SK-N-SH treated with all-trans-retinoic acid at 6 μM for 48 hours (cell line): ENCODE measurements around the gene BHLHA15.

ENCODE experiments used
- ARNTL ChIP-seq: fragments of 450-650 bp; formaldehyde crosslinking; IDR thresholded peaks from 2 replicates; pipeline ENCODE4 v1.5.0; 2020; ENCODE audit warnings: low read depth, mild to moderate bottlenecking, moderate library complexity, borderline replicate concordance
- BACH2 ChIP-seq: fragments of 250-450 bp; sonication (Bioruptor Pico); IDR thresholded peaks from 2 replicates; pipeline ENCODE4 v1.9.0; 2021; ENCODE audit warnings: mild to moderate bottlenecking, borderline replicate concordance
- ESRRG ChIP-seq: fragments of 250-450 bp; sonication (Bioruptor Pico); IDR thresholded peaks from 2 replicates; pipeline ENCODE4 v1.6.1; 2021; ENCODE audit warnings: mild to moderate bottlenecking
- ISL1 ChIP-seq: fragments of 250-450 bp; sonication (Bioruptor Pico); IDR thresholded peaks from 2 replicates; pipeline ENCODE4 v2.1.2; 2022; ENCODE audit warnings: mild to moderate bottlenecking, moderate library complexity
- OSR1 ChIP-seq: fragments of 250-450 bp; sonication (Bioruptor Pico); IDR thresholded peaks from 2 replicates; pipeline ENCODE4 v1.8.0; 2022; ENCODE audit warnings: moderate library complexity, mild to moderate bottlenecking, inconsistent platforms
- PPARA ChIP-seq: fragments of 250-450 bp; sonication (Bioruptor Pico); IDR thresholded peaks from 2 replicates; pipeline ENCODE4 v1.5.0; 2020; ENCODE audit warnings: mild to moderate bottlenecking, borderline replicate concordance
- RARB ChIP-seq: fragments of 250-450 bp; sonication (Bioruptor Pico); IDR thresholded peaks from 2 replicates; pipeline ENCODE4 v1.8.0; 2021; ENCODE audit warnings: mild to moderate bottlenecking, moderate library complexity
- ZC3H10 ChIP-seq: fragments of 250-450 bp; sonication (Bioruptor Pico); IDR thresholded peaks from 2 replicates; pipeline ENCODE4 v1.5.1; 2021; ENCODE audit warnings: mild to moderate bottlenecking, moderate library complexity
- ZFP3 ChIP-seq: fragments of 250-450 bp; sonication (Bioruptor Pico); IDR thresholded peaks from 2 replicates; pipeline ENCODE4 v1.5.0; 2020; ENCODE audit warnings: mild to moderate bottlenecking, moderate library complexity
- ZFP30 ChIP-seq: fragments of 450-650 bp; formaldehyde crosslinking; IDR thresholded peaks from 2 replicates; pipeline ENCODE4 v1.5.0; 2022; ENCODE audit warnings: mild to moderate bottlenecking, moderate library complexity
- ZNF565 ChIP-seq: fragments of 450-650 bp; formaldehyde crosslinking; conservative IDR thresholded peaks from 2 replicates; pipeline ENCODE4 v1.5.0; 2020; ENCODE audit warnings: low read depth, mild to moderate bottlenecking, moderate library complexity
- ZNF8 ChIP-seq: fragments of 450-650 bp; formaldehyde crosslinking; IDR thresholded peaks from 2 replicates; pipeline ENCODE4 v1.5.0; 2020; ENCODE audit warnings: mild to moderate bottlenecking, moderate library complexity
- TF ChIP-seq, protein P1 (sequence below): fragments of 250-450 bp; sonication (Bioruptor Pico); IDR thresholded peaks from 2 replicates; pipeline ENCODE4 v1.8.0; 2020; ENCODE audit warnings: mild to moderate bottlenecking, moderate library complexity, borderline replicate concordance
- TF ChIP-seq, protein P2 (sequence below): fragments of 250-450 bp; sonication (Bioruptor Pico); IDR thresholded peaks from 2 replicates; pipeline ENCODE4 v1.5.0; 2020; ENCODE audit warnings: mild to moderate bottlenecking, moderate library complexity

- TF ChIP-seq ESRRG (no peak), ISL1 (CRISPR knock-in tag) (no peak), RARB (CRISPR knock-in tag) (no peak), PPARA (CRISPR knock-in tag) (no peak), ZC3H10 (CRISPR knock-in tag) (no peak), ZFP3 (no peak), ZFP30 (CRISPR knock-in tag) (no peak), BACH2 (CRISPR knock-in tag) (no peak), OSR1 (CRISPR knock-in tag) (no peak), ARNTL (CRISPR knock-in tag) (no peak), ZNF565 (no peak), ZNF8 (CRISPR knock-in tag) (no peak)
- TF ChIP-seq, protein P1, sequence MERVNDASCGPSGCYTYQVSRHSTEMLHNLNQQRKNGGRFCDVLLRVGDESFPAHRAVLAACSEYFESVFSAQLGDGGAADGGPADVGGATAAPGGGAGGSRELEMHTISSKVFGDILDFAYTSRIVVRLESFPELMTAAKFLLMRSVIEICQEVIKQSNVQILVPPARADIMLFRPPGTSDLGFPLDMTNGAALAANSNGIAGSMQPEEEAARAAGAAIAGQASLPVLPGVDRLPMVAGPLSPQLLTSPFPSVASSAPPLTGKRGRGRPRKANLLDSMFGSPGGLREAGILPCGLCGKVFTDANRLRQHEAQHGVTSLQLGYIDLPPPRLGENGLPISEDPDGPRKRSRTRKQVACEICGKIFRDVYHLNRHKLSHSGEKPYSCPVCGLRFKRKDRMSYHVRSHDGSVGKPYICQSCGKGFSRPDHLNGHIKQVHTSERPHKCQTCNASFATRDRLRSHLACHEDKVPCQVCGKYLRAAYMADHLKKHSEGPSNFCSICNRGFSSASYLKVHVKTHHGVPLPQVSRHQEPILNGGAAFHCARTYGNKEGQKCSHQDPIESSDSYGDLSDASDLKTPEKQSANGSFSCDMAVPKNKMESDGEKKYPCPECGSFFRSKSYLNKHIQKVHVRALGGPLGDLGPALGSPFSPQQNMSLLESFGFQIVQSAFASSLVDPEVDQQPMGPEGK (CRISPR knock-in tag): no peak
- TF ChIP-seq, protein P2, sequence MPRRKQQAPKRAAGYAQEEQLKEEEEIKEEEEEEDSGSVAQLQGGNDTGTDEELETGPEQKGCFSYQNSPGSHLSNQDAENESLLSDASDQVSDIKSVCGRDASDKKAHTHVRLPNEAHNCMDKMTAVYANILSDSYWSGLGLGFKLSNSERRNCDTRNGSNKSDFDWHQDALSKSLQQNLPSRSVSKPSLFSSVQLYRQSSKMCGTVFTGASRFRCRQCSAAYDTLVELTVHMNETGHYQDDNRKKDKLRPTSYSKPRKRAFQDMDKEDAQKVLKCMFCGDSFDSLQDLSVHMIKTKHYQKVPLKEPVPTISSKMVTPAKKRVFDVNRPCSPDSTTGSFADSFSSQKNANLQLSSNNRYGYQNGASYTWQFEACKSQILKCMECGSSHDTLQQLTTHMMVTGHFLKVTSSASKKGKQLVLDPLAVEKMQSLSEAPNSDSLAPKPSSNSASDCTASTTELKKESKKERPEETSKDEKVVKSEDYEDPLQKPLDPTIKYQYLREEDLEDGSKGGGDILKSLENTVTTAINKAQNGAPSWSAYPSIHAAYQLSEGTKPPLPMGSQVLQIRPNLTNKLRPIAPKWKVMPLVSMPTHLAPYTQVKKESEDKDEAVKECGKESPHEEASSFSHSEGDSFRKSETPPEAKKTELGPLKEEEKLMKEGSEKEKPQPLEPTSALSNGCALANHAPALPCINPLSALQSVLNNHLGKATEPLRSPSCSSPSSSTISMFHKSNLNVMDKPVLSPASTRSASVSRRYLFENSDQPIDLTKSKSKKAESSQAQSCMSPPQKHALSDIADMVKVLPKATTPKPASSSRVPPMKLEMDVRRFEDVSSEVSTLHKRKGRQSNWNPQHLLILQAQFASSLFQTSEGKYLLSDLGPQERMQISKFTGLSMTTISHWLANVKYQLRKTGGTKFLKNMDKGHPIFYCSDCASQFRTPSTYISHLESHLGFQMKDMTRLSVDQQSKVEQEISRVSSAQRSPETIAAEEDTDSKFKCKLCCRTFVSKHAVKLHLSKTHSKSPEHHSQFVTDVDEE (CRISPR knock-in tag): no peak
These were observed 26.1 kb upstream of the BHLHA15 start for GRCh38 chr7:98185101-98185500.
